GM21825 (cell line): ENCODE results near the gene RGS6.

Experiments
- ATAC-seq: cut with Tn5 transposase; IDR thresholded peaks from one replicate; pipeline ENCODE4 v1.9.1; 2021; ENCODE audit warnings: mild to moderate bottlenecking, moderate library complexity; ENCODE audit not compliant: unreplicated experiment

Gene RGS6

GRCh38 chr14:72599579-72600470, 667.6 kb downstream of the RGS6 start:
- ATAC-seq, result no peak

DNA sequence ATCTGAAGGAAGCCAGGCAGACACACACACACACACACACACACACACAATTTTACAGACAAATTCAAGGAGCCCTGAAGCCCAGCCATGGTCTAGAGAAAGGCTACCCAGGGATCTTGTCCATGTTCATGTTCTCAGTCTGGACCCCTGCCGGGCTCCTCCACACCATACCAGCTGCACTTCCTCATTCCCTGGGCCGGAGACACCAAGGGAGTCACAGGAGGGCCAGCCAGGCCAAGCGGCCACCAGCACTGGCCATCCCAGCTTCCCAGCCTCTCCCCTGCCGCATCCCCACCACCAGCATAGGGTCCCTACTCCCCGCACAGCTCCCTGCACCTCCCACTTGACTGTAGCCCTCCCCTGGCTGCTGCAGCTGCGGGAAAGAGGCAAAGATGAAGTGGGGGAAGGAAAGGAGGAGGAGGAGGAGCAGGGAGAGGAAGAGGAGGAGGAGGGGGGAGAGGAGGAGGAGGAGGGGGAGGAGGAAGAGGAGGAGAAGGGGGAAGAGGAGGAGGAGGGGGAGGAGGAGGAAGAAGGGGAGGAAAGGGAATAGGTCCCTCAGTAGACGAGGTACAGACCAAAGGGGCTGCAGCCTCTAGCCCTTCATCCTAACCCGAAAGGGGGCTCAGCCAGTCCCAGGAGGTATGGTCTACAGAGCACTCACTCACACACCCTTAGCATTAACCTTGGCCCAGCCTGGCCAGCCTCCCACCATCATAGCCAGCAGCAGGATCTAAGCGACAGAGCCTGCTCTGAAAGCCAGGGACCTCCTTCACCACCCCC, 668.5 kb downstream of the RGS6 start:
- no peak for ATAC-seq

DNA sequence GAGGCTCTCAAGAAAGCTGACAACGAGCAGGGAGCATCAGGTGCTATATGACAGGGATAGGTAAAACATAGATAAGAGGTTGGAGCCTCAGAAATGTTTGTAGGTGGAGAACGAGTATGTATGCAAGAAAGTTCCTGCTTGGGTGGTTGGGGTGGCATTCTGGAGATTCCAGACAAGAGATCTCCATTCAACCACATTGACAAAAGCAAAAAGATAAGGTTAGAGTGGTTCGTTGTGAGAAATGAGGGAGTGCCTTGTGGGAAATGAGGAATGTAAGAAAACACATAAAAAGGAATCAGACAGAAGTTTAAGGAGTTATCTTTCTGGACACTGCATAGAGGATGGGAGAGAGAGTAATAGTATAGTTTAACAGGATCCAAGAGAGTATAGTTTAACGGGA, 671.4 kb downstream of the RGS6 start:
- no peak for ATAC-seq

DNA sequence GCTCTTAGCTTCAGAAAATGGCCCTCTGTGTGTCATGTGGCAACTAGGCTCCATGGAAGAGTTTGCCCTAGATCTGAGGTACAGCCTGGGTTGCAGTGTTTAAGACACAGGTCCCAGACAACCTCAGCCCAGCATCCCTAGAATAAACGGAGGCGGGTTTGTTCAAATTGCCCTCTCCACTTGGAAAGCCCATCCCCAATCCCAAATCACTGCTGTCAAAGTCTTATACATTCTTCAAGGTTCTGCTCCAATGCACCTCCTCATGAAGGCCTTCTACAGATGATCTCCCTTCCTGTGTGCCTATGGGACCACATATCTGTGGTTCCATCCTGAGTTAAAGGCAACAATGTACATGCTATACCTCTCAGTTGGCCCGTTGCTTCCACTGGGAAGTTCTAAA, 671.9 kb downstream of the RGS6 start:
- no peak for ATAC-seq

DNA sequence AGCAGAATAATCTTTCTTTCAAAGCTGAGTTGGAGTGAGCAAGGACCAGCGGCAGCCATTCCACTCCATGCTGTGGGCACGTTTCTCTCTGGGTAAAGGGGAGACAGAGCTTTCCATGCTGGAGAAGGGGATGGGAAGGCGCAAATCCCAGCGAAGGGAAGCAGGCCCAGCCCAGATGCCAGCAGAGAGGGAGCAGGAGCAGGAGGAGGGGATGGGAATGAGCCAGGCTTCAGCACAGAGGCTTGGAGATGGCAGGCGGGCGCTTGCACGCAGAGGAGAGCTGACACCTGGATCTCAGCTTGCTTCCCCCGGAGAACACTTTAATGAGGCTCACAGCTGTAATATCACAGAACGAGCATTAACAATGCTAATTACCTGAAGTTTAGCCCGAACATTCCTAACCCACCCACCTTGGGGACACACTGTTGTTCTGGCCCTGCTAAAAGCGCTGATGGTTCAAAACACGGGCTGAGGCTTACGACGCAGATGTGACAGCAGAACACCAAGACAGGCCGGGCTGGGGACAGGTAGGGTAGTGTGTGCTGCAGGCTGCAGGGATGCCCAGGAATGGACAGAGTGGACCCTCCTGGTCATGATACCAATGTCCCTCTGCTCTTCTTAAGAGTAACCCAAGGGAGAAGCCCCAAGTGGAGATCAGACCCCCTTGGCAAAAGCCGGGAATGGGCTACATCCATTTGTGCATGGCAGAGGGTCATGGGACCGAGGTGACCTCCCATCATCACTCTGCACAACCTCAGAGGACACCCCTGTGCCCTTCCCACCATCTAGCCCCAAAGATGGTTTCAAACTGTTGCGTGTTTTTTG, 673.1 kb downstream of the RGS6 start:
- ATAC-seq, result no peak

DNA sequence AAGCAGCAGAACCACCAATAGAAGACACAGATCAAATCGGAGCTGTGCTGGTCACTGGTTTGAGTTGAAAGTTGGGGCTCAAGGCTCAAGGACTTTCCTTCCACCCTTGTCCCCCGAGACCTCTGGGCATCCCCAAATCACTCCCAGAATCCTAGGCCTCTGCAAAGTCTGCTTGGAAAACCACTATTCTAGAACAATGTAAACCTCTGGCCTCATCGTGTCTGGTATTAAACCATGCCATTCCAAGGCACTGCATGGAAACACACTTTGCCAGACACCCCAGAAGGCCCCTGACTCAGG, 673.6 kb downstream of the RGS6 start:
- ATAC-seq, result no peak

DNA sequence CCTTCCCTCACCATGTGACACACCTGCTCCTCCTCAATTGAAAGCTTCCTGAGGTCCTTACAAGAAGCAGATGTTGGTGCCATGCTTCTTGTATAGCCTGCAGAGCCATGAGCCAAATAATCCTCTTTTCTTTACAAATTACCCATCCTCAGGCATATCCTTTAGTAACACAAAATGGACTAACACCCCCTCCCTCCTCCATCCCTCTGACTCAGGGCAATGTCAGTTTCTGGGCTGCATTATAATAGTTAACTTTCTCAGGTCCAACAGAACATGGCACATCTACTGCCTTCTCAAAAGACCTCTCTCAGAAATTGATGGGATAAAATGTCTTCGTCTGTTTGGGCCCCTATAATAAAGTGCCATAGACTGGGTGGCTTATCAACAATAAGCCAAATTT, 674.6 kb downstream of the RGS6 start:
- no peak for ATAC-seq

- ATAC-seq, result no peak
These were observed 675.3 kb downstream of the RGS6 start for GRCh38 chr14:72607386-72608130.

DNA sequence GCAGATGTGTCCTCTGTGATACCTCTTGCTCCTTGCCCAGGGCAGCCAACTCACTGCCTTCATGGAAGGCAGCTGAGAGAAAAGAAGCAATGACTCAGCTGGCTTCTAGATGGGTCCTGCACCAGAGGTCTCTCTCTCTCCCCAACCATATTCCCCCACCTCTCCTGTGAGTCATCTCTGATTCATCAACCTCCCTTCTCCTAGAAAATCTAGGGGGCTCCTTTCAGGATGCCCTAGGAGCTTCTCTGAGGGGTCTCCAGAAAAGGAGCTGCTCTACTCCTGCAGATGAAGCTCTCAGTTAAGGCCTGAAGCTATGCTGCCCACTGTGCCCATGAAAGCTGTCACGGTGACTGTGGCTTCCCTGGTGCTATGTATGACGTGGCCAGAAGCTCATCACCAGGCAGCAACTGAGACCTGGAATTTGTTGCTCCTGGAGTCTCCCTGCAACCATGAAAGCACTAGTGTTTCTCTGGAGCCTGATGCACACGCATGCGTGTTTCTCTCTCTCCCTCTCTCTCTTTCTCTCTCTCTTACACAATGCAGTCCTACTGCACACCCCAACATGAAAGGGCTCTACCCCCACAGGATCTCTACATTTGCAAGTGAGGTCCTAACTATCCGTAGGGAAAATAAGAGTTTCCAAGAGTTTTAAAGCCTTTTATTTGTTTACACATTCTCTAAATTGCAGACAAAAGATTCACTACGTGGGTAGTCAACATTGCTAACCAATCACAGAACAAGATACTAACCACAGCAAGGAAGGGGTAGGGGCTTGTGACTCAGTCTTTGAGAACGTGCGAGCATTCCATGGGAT, 676.4 kb downstream of the RGS6 start:
- no peak for ATAC-seq

DNA sequence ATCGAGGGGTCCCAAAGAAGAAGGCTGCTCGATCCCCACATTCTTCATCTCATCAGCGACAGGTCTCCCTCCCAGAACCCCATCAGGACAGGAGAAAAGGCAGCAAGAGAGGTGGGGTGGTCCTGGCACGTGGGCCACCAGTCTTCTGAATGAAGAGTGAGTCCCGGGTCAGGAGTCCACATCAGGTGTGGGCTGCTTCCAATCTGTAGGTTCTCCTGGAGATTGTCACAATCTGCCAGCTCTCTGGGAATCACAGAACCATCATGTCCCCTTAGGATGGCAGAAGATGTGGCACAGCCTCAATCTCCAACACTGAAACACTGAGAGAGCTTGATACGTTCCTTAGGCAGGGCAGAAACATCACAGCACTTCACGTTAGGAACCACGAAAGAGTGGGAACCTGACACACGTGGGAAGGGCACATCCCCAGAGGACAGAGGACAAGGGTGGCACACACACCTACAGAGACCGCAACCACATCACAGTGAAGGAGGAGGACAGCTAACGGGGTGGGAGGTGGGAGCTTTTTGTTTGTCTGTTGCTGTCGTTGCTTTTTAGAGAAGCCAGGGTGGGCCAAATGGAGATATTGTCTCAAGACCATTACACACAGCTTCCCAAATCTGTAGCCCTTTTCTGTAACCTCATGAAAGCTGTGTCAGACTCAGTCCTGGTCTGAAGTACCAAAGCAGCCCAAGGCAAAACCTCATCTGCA, 677.1 kb downstream of the RGS6 start:
- no peak for ATAC-seq

- ATAC-seq, result no peak
These were observed 678.0 kb downstream of the RGS6 start for GRCh38 chr14:72610096-72610830.

DNA sequence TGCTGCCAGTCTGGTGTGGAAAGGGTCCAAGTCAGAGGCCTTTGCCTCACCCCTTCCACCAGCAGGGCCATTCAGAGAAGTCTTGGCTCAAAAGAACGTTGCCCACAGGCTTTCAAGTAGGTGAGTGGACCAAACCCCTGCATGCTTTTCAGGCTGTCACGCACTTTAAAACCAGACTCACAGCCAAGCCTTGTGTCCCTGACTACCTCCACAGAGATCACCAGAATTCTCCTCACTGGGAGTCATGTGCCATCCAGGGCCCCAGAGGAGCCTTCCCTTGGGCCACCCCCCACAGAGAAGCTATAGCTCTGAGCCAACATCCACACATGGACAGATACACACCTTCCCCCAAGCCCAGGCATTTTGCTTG, 678.6 kb downstream of the RGS6 start:
- no peak for ATAC-seq

DNA sequence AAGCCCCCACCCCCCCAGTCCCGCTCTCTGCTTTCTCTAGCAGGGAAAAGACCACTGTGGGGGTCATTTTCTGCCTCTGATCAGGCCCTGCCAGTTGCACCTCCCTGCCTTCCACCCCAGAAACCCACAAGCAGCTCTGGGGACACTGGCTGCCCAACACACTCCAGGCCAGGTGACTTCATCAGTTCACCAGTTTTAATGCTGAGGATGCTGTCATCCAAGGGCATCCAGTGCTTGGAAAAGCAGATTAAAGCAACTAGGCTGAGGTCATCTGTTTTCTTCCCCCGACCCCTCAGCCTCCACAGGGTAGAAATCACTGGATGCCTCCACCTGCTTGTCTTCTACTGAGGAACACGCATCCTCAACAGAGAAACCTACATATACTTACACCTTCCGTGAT, 679.3 kb downstream of the RGS6 start:
- no peak for ATAC-seq

DNA sequence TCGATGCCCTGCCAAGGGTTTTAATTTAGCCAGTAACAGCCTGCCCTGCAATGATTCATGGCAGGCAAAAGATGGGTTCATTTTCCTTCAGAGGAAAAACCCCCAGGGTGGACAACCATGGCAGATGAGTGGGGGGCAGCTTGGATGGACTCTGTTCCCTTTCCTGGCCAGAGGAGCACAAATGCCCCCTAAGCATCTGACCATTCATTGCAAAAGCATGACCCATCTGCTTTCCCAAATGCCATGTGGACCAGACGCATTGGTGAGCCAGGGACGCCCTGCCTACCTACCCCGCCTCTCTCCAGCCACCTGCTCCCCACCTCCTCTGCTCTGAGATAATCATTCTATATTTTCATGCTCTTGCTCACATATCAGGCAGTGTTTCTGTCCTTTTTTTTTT, 679.8 kb downstream of the RGS6 start:
- no peak for ATAC-seq

GRCh38 chr14:72613231-72613974, 681.2 kb downstream of the RGS6 start:
- ATAC-seq, result no peak

DNA sequence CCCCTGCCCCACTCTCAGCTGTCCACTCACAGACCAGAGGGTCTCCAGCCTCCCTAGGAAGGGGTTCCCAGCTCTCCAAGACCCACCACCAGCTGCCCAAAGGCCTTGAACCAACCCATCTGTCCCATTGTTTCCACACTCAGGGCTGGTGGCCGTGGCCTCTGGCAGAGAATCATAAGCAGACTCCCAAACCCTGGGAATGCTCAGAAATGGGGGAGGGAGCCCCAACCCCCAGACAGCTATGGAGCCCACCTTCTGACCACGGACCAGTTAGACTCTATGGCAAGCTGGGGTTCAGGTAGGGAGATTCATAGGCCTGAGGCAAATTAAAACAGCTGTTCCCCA, 681.7 kb downstream of the RGS6 start:
- ATAC-seq, result no peak

DNA sequence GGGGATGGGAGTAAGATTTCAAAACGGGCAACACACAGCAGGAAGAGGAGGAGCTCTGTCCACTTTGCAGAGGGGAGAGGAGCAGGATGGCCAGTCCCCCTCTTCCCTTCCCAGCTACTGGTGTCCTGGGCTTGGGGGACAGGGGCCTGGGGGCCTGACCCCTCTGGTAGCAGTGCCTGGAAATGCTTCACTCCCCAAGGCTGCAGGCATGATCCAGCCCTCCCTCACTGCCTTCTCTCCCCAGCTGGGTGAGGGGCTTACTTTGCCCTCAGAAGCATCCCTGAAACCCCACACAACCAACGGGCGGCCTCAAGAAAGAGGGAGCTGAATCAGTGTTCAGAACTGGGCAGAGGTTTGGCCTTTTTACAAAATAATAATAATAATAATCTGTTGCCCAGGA, 682.1 kb downstream of the RGS6 start:
- ATAC-seq, result no peak

- no peak for ATAC-seq
These were observed 682.7 kb downstream of the RGS6 start for GRCh38 chr14:72614891-72615415.
